Inflammatory macrophage treated with lipopolysaccharide for 1 hour (primary cell): ENCODE data around the gene DNAJC13.
A peak's percentile ranks its signal among the peaks of the same experiment; 100 is the strongest.
"Not testable (repeated sequence)": the region's sequence is repeated elsewhere in the genome, so short reads cannot be mapped to it uniquely, and the experiment has no call there.

Experiments
- DNase-seq, 2 donors: peaks; one replicate each; pipeline ENCODE4 v3.0.0-alpha.2; 2020 to 2022

DNAJC13 gene

GRCh38 chr3:132416807-132417694 lies at the start of gene DNAJC13:
TSS of gene DNAJC13 (plus strand) at chr3:132417502. CDS start at chr3:132434551, 17,049 bp downstream.
- peak; percentile 95 to 96 for DNase-seq

- DNase-seq: no peak
Measured at GRCh38 chr3:132368515-132368914, 48.8 kb upstream of the DNAJC13 start.

- DNase-seq: no peak
Measured at GRCh38 chr3:132368962-132369361, 48.3 kb upstream of the DNAJC13 start.

- DNase-seq: not testable (repeated sequence)
Measured at GRCh38 chr3:132376945-132377354, 40.4 kb upstream of the DNAJC13 start.

GRCh38 chr3:132378048-132378762 lies 39.1 kb upstream of the DNAJC13 start:
- DNase-seq: no peak

GRCh38 chr3:132378846-132379245 lies 38.5 kb upstream of the DNAJC13 start:
- DNase-seq: no peak

- peak; percentile 4 to 40 for DNase-seq
Measured at GRCh38 chr3:132380920-132381319, 36.4 kb upstream of the DNAJC13 start.

- no peak for DNase-seq
Measured at GRCh38 chr3:132381348-132381944, 35.9 kb upstream of the DNAJC13 start.

- DNase-seq: no peak
Measured at GRCh38 chr3:132382267-132382666, 35.0 kb upstream of the DNAJC13 start.

GRCh38 chr3:132382688-132383194 lies 34.6 kb upstream of the DNAJC13 start:
- DNase-seq: no peak

GRCh38 chr3:132386259-132386658 lies 31.0 kb upstream of the DNAJC13 start:
- DNase-seq: no peak

GRCh38 chr3:132392675-132393074 lies 24.6 kb upstream of the DNAJC13 start:
- peak in 1 of 2 donors; percentile 81 for DNase-seq

- DNase-seq: no peak
Measured at GRCh38 chr3:132394320-132394719, 23.0 kb upstream of the DNAJC13 start.

GRCh38 chr3:132395126-132395525 lies 22.2 kb upstream of the DNAJC13 start:
- DNase-seq: no peak

- no peak for DNase-seq
Measured at GRCh38 chr3:132396255-132396654, 21.0 kb upstream of the DNAJC13 start.

GRCh38 chr3:132396776-132397175 lies 20.5 kb upstream of the DNAJC13 start:
- DNase-seq: not testable (repeated sequence)

GRCh38 chr3:132399054-132399929 lies 18.0 kb upstream of the DNAJC13 start:
- peak; percentile 41 to 73 for DNase-seq

- no peak for DNase-seq
Measured at GRCh38 chr3:132401255-132401654, 16.0 kb upstream of the DNAJC13 start.

- no peak for DNase-seq
Measured at GRCh38 chr3:132404276-132404675, 13.0 kb upstream of the DNAJC13 start.

GRCh38 chr3:132405188-132405587 lies 12.1 kb upstream of the DNAJC13 start:
- no peak for DNase-seq

- no peak for DNase-seq
Measured at GRCh38 chr3:132405609-132406299, 11.5 kb upstream of the DNAJC13 start.

- no peak for DNase-seq
Measured at GRCh38 chr3:132406587-132406986, 10.7 kb upstream of the DNAJC13 start.
